ENCODE results near the gene ATXN7L1. TPM values are rescaled to one million over a fixed set of nuclear protein-coding genes. Genes with fewer than 3 reads are reported as not detected.
A peak's percentile ranks its signal among the peaks of the same experiment; 100 is the strongest.

ATXN7L1 gene
- total RNA-seq, 1 experiment from 2014 or later: 24.3 TPM

DNA sequence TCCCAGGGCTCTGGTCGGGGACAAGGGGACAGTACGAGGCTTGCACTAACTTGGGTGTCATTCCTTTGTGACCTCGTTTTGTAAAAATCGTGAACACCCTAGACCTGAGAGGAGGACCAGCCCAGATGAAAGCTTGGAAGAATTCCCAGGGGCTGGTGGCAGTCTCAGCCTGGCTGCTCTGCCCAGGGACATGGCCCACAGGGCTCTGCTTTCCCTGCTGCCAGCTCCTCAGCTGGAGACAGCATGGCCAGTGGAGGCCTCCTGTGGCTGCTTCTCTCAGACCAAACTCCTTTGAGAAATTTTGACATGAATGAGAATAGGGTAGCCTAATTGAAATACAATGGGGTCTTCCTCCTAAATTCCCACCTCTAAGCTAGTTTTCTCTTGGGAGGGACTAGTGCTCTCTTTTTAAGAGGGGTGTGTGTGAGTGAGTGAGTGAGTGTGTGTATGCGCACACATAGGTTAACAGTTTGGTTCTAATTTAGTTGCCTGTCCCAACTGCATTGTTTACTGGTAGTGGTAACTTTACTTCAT is 154.8 kb downstream of the ATXN7L1 start:
- H3K27ac Mint-ChIP-seq: peak overlapping the region in 2 of 3 experiments; percentile 18 to 80; a peak in 2 of 7 replicates
- no peak overlapping the region for H3K56ac ChIP-seq (ENCODE audit: insufficient read length, low read depth, low read length)
- H2BK12ac ChIP-seq (ENCODE audit: insufficient read length, low read depth, low read length): no peak overlapping the region
- no peak for TF ChIP-seq CTCF (conservative IDR thresholded peaks at IDR 0.05)
- no peak overlapping the region for H3K4me3 Mint-ChIP-seq
- H2AFZ ChIP-seq (ENCODE audit: low read length): no peak overlapping the region
- H3K27me3 Mint-ChIP-seq (ENCODE audit: low read depth): no peaks in the 10 kb centered on the region
- no peak overlapping the region; the same call in 1 of the 2 replicates for H3K14ac ChIP-seq (ENCODE audit: insufficient read depth, low read length)
- no peaks in the 10 kb centered on the region for H3K9me3 Mint-ChIP-seq
- H3K4ac ChIP-seq (ENCODE audit: low read depth, low read length): no peak overlapping the region
- no peak overlapping the region for H2BK15ac ChIP-seq (ENCODE audit: low read depth, low read length)
- H4K8ac ChIP-seq (replicated peaks; ENCODE audit: insufficient read length, low read depth, low read length): no peak overlapping the region
- no peaks in the 10 kb centered on the region for H4K20me1 ChIP-seq (ENCODE audit: control insufficient read depth, insufficient read depth, insufficient read length)
- DNase-seq: peak; percentile 43
- H4K91ac ChIP-seq (ENCODE audit: insufficient read length, low read depth, low read length): no peak overlapping the region
- H3K79me1 ChIP-seq (ENCODE audit: insufficient read depth, low read depth, low read length, poor library complexity, severe bottlenecking): no peaks in the 10 kb centered on the region
- H3K27me3 ChIP-seq (ENCODE audit: insufficient read depth, low read length): no peaks in the 10 kb centered on the region
- no peak overlapping the region for H2BK120ac ChIP-seq (ENCODE audit: low read depth, low read length, poor library complexity, severe bottlenecking)
- no peak overlapping the region for H3K23ac ChIP-seq (ENCODE audit: insufficient read length, low read depth, low read length)
- H2BK20ac ChIP-seq (ENCODE audit: low read depth, low read length, poor library complexity, severe bottlenecking): no peak overlapping the region
- H2BK5ac ChIP-seq (ENCODE audit: insufficient read length, low read length): no peak overlapping the region
- H3T11ph ChIP-seq (ENCODE audit: low read length): no peak overlapping the region
- H3K23me2 ChIP-seq (ENCODE audit: insufficient read length, low read depth, low read length, poor library complexity, severe bottlenecking): no peaks in the 10 kb centered on the region
- H3K4me1 ChIP-seq (ENCODE audit: insufficient read depth, low read length): peaks cover 10% of the 10 kb centered on the region; the same call in 1 of the 2 replicates
- no peak overlapping the region for H3K4me2 ChIP-seq (ENCODE audit: insufficient read depth, insufficient read length, low read length)
- H4K5ac ChIP-seq (ENCODE audit: insufficient read length, low read depth, low read length): no peak overlapping the region
- H3K79me2 ChIP-seq (ENCODE audit: insufficient read depth, low read length): no peaks in the 10 kb centered on the region
- WGBS (ENCODE audit: extremely low coverage, insufficient read length, low lambda C conversion rate): no CpG with 5 or more reads among the region's 5 CpGs
- peaks cover 0 to 9% (median 4%) of the 10 kb centered on the region in 3 experiments; a peak in 5 of 7 replicates for H3K36me3 Mint-ChIP-seq (ENCODE audit: insufficient read depth in 1 of 3, low read depth in 3 of 3)
- no peak overlapping the region for H3K9ac ChIP-seq (ENCODE audit: extremely low read depth, insufficient read length, low read length)
- H3K27ac ChIP-seq (ENCODE audit: insufficient read length, low read depth, low read length): no peak overlapping the region
- H2AK5ac ChIP-seq (ENCODE audit: insufficient read length, low read length): no peak overlapping the region
- H3K9me3 ChIP-seq (ENCODE audit: control insufficient read depth, low read depth, low read length): no peaks in the 10 kb centered on the region
- peaks cover 47 to 51% of the 10 kb centered on the region in 2 experiments for H3K4me1 Mint-ChIP-seq
- no peak overlapping the region for H3K18ac ChIP-seq (ENCODE audit: insufficient read length, low read depth, low read length)
